ENCODE data around the gene POM121C. TPM values are rescaled to one million over a fixed set of nuclear protein-coding genes. Genes with fewer than 3 reads are reported as not detected.
"Not testable (repeated sequence)": the region's sequence is repeated elsewhere in the genome, so short reads cannot be mapped to it uniquely, and the experiment has no call there.

POM121C gene
- total and polyA plus RNA-seq, 2 of the 4 experiments (the other 2 are of a cell fraction), result 6.1 to 18.3 TPM

GRCh38 chr7:75480313-75480712 lies 5.8 kb downstream of the POM121C start:
- H3K4ac ChIP-seq (ENCODE audit: low read depth, low read length); DNase-seq; ATAC-seq (ENCODE audit: low read depth); POLR2A ChIA-PET (ENCODE audit: unreplicated experiment); H3K9me3 ChIP-seq (ENCODE audit: control insufficient read depth, insufficient read depth, low read length); H3K36me3 ChIP-seq (ENCODE audit: control insufficient read depth, insufficient read depth, low read length); H4K91ac ChIP-seq (ENCODE audit: insufficient read depth, low read depth, low read length); H4K20me1 ChIP-seq (ENCODE audit: insufficient read depth, low read length); BruUV-seq (replicated peaks); H3K56ac ChIP-seq (ENCODE audit: extremely low read depth, insufficient read depth, low read length); H2BK20ac ChIP-seq (ENCODE audit: low read depth, low read length); H4K8ac ChIP-seq (ENCODE audit: low read depth in 2 of 2, low read length in 2 of 2); H3K14ac ChIP-seq (replicated peaks; ENCODE audit: low read depth, low read length); intact Hi-C loops (cut with micrococcal nuclease); H3K27ac ChIP-seq (ENCODE audit: insufficient read depth, low read length); H2BK5ac ChIP-seq (ENCODE audit: low read depth, low read length, poor library complexity, severe bottlenecking); H2BK15ac ChIP-seq (ENCODE audit: low read depth, low read length); H3K9me1 ChIP-seq (ENCODE audit: insufficient read depth, low read length); H4K5ac ChIP-seq (ENCODE audit: low read depth, low read length); CTCF ChIA-PET; H2BK120ac ChIP-seq (ENCODE audit: low read depth, low read length); in situ Hi-C loops (cut with MboI; ENCODE audit: low sequenced_read_pairs); H3K79me1 ChIP-seq (ENCODE audit: low read depth in 1 of 2, low read length in 2 of 2); H2AK9ac ChIP-seq (replicated peaks; ENCODE audit: low read depth, low read length, poor library complexity); H3K27me3 ChIP-seq (ENCODE audit: control insufficient read depth, insufficient read depth, low read length); H3K9ac ChIP-seq (ENCODE audit: low read depth, low read length); H3K18ac ChIP-seq (ENCODE audit: low read depth, low read length); dilution Hi-C loops (cut with HindIII; ENCODE audit: low sequenced_read_pairs, unreplicated experiment); H2AK5ac ChIP-seq (ENCODE audit: low read depth, low read length); H3K4me1 ChIP-seq (ENCODE audit: control insufficient read depth, insufficient read depth, low read length); H3K23ac ChIP-seq (ENCODE audit: low read depth, low read length); H3K4me3 ChIP-seq (ENCODE audit: insufficient read depth, low read depth, low read length); H2AFZ ChIP-seq (replicated peaks; ENCODE audit: low read length, poor library complexity); H3K4me2 ChIP-seq (ENCODE audit: low read depth, low read length): not testable (repeated sequence)

GRCh38 chr7:75477457-75477856 lies 8.6 kb downstream of the POM121C start:
- H3K4ac ChIP-seq (ENCODE audit: low read depth, low read length); H3K27ac ChIP-seq (ENCODE audit: insufficient read depth, low read length); H2AK5ac ChIP-seq (ENCODE audit: low read depth, low read length); H3K14ac ChIP-seq (replicated peaks; ENCODE audit: low read depth, low read length); DNase-seq; H4K5ac ChIP-seq (ENCODE audit: low read depth, low read length); H3K23ac ChIP-seq (ENCODE audit: low read depth, low read length); H3K27me3 ChIP-seq (ENCODE audit: control insufficient read depth, insufficient read depth, low read length); H3K4me2 ChIP-seq (ENCODE audit: low read depth, low read length); intact Hi-C loops (cut with micrococcal nuclease); dilution Hi-C loops (cut with HindIII; ENCODE audit: low sequenced_read_pairs, unreplicated experiment); H2AK9ac ChIP-seq (replicated peaks; ENCODE audit: low read depth, low read length, poor library complexity); H3K9me1 ChIP-seq (ENCODE audit: insufficient read depth, low read length); CTCF ChIA-PET; BruUV-seq (replicated peaks); H2AFZ ChIP-seq (replicated peaks; ENCODE audit: low read length, poor library complexity); H4K91ac ChIP-seq (ENCODE audit: insufficient read depth, low read depth, low read length); in situ Hi-C loops (cut with MboI; ENCODE audit: low sequenced_read_pairs); H3K79me1 ChIP-seq (ENCODE audit: low read depth in 1 of 2, low read length in 2 of 2); ATAC-seq (ENCODE audit: low read depth); H3K9ac ChIP-seq (ENCODE audit: low read depth, low read length); H3K4me1 ChIP-seq (ENCODE audit: control insufficient read depth, insufficient read depth, low read length); H2BK15ac ChIP-seq (ENCODE audit: low read depth, low read length); H3K9me3 ChIP-seq (ENCODE audit: control insufficient read depth, insufficient read depth, low read length); H2BK5ac ChIP-seq (ENCODE audit: low read depth, low read length, poor library complexity, severe bottlenecking); H4K8ac ChIP-seq (ENCODE audit: low read depth in 2 of 2, low read length in 2 of 2); POLR2A ChIA-PET (ENCODE audit: unreplicated experiment); H2BK20ac ChIP-seq (ENCODE audit: low read depth, low read length); H3K18ac ChIP-seq (ENCODE audit: low read depth, low read length); H2BK120ac ChIP-seq (ENCODE audit: low read depth, low read length); H3K4me3 ChIP-seq (ENCODE audit: insufficient read depth, low read depth, low read length); H3K56ac ChIP-seq (ENCODE audit: extremely low read depth, insufficient read depth, low read length); H3K36me3 ChIP-seq (ENCODE audit: control insufficient read depth, insufficient read depth, low read length); H4K20me1 ChIP-seq (ENCODE audit: insufficient read depth, low read length): not testable (repeated sequence)
